Fibroblast of skin of scalp (primary cell): Measurements from ENCODE around the gene SCG2.

Experiments used
- DNase-seq: peaks from one replicate; pipeline ENCODE4 v3.0.0-alpha.2; 2013

SCG2 gene

GRCh38 chr2:223570784-223571183 lies 31.4 kb downstream of the SCG2 start:
- no peak for DNase-seq

- DNase-seq: no peak
Observed at GRCh38 chr2:223566396-223566795, 35.8 kb downstream of the SCG2 start.

- DNase-seq: peak; percentile 33
Observed at GRCh38 chr2:223563462-223563861, 38.7 kb downstream of the SCG2 start.

GRCh38 chr2:223562078-223562477 lies 40.1 kb downstream of the SCG2 start:
- DNase-seq: no peak

GRCh38 chr2:223560749-223561435 lies 41.3 kb downstream of the SCG2 start:
- DNase-seq: no peak

- no peak for DNase-seq
Observed at GRCh38 chr2:223558970-223559369, 43.2 kb downstream of the SCG2 start.

GRCh38 chr2:223554923-223555322 lies 47.2 kb downstream of the SCG2 start:
- no peak for DNase-seq

GRCh38 chr2:223549215-223549614 lies 52.9 kb downstream of the SCG2 start:
- DNase-seq: peak; percentile 74

- no peak for DNase-seq
Observed at GRCh38 chr2:223548194-223548593, 54.0 kb downstream of the SCG2 start.
